Measurements from ENCODE around the gene UNC5B.
"Not testable (repeated sequence)": the region's sequence is repeated elsewhere in the genome, so short reads cannot be mapped to it uniquely, and the experiment has no call there.

Gene UNC5B

GRCh38 chr10:71295641-71296040 lies 83.3 kb downstream of the UNC5B start:
- no peak for DNase-seq

DNA sequence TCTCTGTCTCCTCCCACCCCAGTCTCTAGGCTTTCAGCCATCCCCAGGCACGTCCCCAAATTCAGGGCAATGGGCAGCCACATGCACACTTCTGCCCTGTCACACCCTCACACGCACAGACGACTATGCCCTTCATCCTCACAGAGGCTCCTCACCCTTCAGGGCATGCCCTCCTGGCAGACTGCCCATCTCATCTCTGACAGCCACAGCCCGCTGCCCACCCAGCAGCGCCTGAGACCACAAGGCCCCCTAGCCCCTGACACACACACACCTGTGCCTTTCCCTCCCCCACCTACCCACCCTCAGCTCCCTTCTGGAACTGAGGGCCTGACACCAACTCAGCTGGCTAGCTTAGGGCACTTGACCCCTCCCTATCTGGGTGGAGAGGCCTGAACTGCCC lies 83.7 kb downstream of the UNC5B start:
- DNase-seq, result no peak

- DNase-seq, result not testable (repeated sequence)
Measured at GRCh38 chr10:71296811-71297210, 84.4 kb downstream of the UNC5B start.

DNA sequence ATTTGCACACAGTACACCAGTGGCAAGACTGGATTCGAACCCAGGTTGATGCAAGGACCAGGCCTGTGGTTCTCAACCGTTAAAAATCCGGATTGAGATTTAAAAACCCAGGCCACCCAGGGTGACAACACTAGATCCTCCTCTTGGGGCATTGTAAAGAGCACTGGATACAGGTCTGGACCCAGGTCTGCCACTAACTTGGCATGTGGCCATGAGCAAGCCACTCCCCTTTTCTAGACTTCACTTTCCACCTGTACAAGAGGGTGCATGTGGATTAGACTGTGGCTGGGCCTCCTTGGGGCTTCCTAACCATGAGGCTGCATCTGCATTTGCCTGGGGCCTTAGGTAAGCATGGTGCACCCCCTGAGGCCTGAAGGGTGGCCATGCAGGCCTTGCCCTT lies 85.0 kb downstream of the UNC5B start:
- no peak for DNase-seq

- no peak for DNase-seq
Measured at GRCh38 chr10:71299071-71299785, 86.9 kb downstream of the UNC5B start.

GRCh38 chr10:71300555-71301370 lies 88.4 kb downstream of the UNC5B start:
- peak in 4 of 58 donors; percentile 10 to 32 (median 14) for DNase-seq

- no peak for DNase-seq
Measured at GRCh38 chr10:71301371-71301916, 89.1 kb downstream of the UNC5B start.

- DNase-seq, result peak in 1 of 58 donors; percentile 13
Measured at GRCh38 chr10:71302451-71302850, 90.1 kb downstream of the UNC5B start.

- DNase-seq, result peak in 1 of 58 donors; percentile 17
Measured at GRCh38 chr10:71302874-71303568, 90.7 kb downstream of the UNC5B start.

- DNase-seq, result no peak
Measured at GRCh38 chr10:71303569-71303907, 91.2 kb downstream of the UNC5B start.

GRCh38 chr10:71304914-71305313 lies 92.5 kb downstream of the UNC5B start:
- DNase-seq, result no peak

DNA sequence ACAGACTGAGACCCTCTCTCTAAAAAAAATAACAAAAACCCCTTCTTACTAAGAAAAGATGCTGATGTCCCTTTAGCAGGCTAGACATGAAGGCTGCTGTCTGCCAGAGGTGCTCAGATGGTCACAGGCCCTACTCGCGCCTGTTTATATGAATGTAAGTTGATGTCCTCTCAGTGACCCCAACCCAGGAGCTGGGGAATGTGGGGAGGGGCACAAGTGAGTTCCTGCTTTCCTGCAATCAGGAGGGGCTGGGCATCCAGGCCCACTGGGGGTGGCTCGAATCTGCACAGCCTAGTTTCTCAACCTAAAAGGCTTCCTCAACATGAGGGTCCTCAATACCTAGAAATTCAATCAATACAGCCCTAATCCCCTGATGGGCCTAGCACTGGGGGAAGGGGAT lies 94.6 kb downstream of the UNC5B start:
- DNase-seq, result no peak

- DNase-seq, result no peak
Measured at GRCh38 chr10:71307469-71308085, 95.2 kb downstream of the UNC5B start.

DNA sequence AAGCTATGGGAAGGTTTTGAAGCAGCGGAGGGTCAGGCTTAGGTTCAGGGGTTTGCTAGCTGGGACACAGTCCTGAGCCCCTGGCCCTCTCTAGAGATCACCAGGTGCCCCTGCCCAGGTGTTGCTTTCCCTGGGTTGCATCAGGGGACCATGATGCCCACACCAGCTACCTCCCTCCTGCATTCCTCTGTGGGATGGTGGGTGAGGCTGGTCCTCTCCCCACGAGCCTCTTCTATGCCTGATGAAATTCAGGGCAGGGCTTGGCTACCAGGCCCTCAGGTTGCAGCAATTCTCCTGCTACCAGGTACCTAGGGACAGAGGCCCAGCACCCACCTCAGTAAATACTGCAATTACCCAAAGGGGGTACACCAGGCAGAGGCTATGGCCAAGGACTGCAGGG lies 95.9 kb downstream of the UNC5B start:
- no peak for DNase-seq

DNA sequence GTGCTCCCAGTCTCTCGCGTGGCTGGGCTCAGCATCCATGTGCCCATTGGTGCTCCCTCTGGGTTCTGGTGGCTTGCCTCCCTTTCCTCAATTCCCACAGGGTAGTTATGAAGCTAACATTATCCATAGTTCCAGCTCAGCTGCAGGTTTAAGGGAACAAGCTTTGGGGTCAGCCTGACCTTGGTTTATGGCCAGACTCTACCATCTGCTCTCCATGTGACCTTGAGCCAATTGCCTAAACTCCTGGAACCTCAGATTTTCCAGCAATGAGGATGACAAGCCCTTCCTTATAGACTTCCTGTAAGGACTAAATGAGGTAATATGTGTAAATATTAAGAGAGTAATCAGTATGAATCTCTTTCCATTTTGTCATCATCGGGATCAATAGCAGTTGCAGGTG lies 96.6 kb downstream of the UNC5B start:
- no peak for DNase-seq

- no peak for DNase-seq
Measured at GRCh38 chr10:71309919-71310318, 97.5 kb downstream of the UNC5B start.

GRCh38 chr10:71312220-71312619 lies 99.8 kb downstream of the UNC5B start:
- no peak for DNase-seq

- DNase-seq, result peak in 48 of 58 donors; percentile 11 to 76 (median 54)
Measured at GRCh38 chr10:71312811-71313789, 100.7 kb downstream of the UNC5B start.

- peak in 41 of 58 donors; percentile 11 to 62 (median 34) for DNase-seq
Measured at GRCh38 chr10:71314028-71314693, 101.8 kb downstream of the UNC5B start.

Data from anterior cingulate cortex (tissue), 58 donors.